PC-9 (cell line): Measurements from ENCODE around the gene TTC39C.

Experiments
- EZH2 ChIP-seq: fragments of 200-600 bp; sonication (generic); IDR thresholded peaks from 2 replicates; pipeline ENCODE4 v1.8.0; 2017; ENCODE audit warnings: antibody characterized with exemption, low read depth
- TF ChIP-seq, protein P1 (sequence below): fragments of 200-600 bp; sonication (generic); conservative IDR thresholded peaks from 2 replicates; pipeline ENCODE4 v1.6.1; 2017; ENCODE audit warnings: mixed run types, antibody characterized with exemption, mild to moderate bottlenecking, moderate library complexity

DNA sequence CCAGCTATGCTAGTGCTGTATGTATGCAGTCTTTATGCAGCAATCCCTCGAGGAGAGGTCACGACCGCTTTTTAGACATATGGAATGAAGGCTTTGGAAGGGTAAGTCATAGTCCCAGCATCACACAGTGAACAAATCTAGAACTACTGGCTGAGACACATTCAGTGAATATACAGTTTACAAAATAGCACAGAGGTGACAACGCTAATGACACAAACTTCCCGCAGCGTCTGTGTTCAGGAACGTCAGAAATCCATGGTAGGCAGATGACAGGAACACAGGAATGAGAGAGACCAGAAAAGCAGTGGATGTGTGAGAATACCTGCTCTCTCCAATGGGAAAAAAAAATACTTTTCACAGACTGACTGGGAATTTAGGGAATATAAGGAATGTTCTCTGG, 153.9 kb downstream of the TTC39C start:
- TF ChIP-seq, protein P1, sequence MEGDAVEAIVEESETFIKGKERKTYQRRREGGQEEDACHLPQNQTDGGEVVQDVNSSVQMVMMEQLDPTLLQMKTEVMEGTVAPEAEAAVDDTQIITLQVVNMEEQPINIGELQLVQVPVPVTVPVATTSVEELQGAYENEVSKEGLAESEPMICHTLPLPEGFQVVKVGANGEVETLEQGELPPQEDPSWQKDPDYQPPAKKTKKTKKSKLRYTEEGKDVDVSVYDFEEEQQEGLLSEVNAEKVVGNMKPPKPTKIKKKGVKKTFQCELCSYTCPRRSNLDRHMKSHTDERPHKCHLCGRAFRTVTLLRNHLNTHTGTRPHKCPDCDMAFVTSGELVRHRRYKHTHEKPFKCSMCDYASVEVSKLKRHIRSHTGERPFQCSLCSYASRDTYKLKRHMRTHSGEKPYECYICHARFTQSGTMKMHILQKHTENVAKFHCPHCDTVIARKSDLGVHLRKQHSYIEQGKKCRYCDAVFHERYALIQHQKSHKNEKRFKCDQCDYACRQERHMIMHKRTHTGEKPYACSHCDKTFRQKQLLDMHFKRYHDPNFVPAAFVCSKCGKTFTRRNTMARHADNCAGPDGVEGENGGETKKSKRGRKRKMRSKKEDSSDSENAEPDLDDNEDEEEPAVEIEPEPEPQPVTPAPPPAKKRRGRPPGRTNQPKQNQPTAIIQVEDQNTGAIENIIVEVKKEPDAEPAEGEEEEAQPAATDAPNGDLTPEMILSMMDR = no peak
- no peak for TF ChIP-seq EZH2
